ENCODE measurements around the gene KCNE4. TPM values are rescaled to one million over a fixed set of nuclear protein-coding genes. Genes with fewer than 3 reads are reported as not detected.
A peak's percentile ranks its signal among the peaks of the same experiment; 100 is the strongest.

KCNE4 gene
- total RNA-seq, 2 donors from 2014 or later: 9.6 to 13.6 TPM

DNA sequence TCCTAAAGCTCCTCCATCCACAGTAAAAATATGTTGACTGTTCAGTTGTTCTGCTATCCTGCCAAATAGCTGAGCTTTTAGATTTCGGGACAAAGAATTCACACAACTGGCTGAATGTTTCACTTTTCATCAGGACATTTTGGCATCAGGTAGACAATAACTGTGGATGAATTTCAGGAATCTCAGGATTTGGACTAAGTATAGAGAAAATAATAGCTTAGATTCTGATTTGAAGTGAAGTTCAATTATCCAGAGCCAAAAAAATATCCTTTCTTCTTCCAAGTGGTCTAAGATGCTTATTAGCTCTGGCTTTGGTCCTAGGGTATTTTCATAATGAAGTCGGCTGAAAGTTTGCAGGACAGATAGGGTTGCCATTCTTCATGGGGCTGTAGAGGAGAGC is 16.1 kb downstream of the KCNE4 start:
- TF ChIP-seq, protein P1, sequence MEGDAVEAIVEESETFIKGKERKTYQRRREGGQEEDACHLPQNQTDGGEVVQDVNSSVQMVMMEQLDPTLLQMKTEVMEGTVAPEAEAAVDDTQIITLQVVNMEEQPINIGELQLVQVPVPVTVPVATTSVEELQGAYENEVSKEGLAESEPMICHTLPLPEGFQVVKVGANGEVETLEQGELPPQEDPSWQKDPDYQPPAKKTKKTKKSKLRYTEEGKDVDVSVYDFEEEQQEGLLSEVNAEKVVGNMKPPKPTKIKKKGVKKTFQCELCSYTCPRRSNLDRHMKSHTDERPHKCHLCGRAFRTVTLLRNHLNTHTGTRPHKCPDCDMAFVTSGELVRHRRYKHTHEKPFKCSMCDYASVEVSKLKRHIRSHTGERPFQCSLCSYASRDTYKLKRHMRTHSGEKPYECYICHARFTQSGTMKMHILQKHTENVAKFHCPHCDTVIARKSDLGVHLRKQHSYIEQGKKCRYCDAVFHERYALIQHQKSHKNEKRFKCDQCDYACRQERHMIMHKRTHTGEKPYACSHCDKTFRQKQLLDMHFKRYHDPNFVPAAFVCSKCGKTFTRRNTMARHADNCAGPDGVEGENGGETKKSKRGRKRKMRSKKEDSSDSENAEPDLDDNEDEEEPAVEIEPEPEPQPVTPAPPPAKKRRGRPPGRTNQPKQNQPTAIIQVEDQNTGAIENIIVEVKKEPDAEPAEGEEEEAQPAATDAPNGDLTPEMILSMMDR (IDR thresholded peaks at IDR 0.05): no peak
- DNase-seq (ENCODE audit: low spot score) (no peak), ATAC-seq (ENCODE audit: insufficient number of reproducible peaks, low FRiP score, low read depth) (no peak)
- peaks cover 0 to 6% of the 10 kb centered on the region in 2 donors for H3K4me1 ChIP-seq (ENCODE audit: control insufficient read depth in 1 of 2, low read depth in 2 of 2)
- H3K36me3 ChIP-seq: no peaks in the 10 kb centered on the region
- H3K27me3 ChIP-seq (replicated peaks; ENCODE audit: insufficient read depth): no peaks in the 10 kb centered on the region
- no peaks in the 10 kb centered on the region for H3K9me3 ChIP-seq
- H3K4me3 ChIP-seq: no peak overlapping the region
- peak overlapping the region in 1 of 2 donors; percentile 6 for H3K27ac ChIP-seq

DNA sequence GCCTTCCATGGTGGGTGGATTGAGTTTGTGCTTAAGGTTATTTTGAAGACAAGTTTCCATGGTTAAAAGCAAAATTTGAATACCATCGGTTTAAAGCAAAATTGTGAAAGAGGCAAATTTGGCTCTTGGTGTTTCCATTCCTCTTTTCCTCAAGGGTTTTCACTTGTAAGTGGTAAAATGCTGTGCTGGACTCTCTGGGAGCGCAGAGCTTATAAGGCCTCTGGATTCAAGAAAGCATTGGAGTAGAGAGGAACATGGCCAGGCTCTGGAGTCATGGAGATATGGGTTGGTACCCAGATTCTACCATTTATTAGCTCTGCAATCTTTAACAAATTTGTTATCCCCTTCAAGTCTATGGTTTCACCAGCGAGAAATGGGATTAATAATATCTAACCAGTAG is 17.5 kb downstream of the KCNE4 start:
- Histone ChIP-seq H3K4me1 (ENCODE audit: control insufficient read depth in 1 of 2, low read depth in 2 of 2) (peaks cover 0 to 4% of the 10 kb centered on the region in 2 donors), H3K36me3 (no peaks in the 10 kb centered on the region), H3K4me3 (no peak overlapping the region), H3K9me3 (no peaks in the 10 kb centered on the region), H3K27ac (no peak overlapping the region), H3K27me3 (replicated peaks; ENCODE audit: insufficient read depth) (no peaks in the 10 kb centered on the region)
- TF ChIP-seq, protein P1 (IDR thresholded peaks at IDR 0.05): no peak
- no peak for DNase-seq (ENCODE audit: low spot score)
- no peak for ATAC-seq (ENCODE audit: insufficient number of reproducible peaks, low FRiP score, low read depth)

DNA sequence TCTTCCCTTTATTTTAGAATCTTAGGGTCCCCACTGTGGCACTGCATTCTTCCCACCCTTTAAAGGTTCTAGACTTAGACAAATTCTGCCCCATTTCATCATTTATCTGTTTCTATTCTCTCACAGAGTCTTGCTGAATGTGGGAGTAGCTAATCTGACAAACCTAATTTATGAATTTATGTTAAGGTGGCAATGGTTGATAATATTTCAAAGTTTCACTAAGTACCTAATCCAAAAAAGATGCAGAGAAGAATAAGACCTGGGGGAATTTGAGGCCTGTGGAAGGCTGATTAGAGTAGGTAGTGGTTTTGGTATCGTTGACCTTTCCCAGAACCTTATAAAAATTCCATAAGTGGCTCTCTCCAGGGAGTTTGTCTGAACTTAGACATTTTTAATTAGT is 18.0 kb downstream of the KCNE4 start:
- H3K4me1 ChIP-seq (ENCODE audit: control insufficient read depth in 1 of 2, low read depth in 2 of 2): peaks cover 0 to 4% of the 10 kb centered on the region in 2 donors
- ATAC-seq (ENCODE audit: insufficient number of reproducible peaks, low FRiP score, low read depth) (no peak), DNase-seq (ENCODE audit: low spot score) (no peak)
- H3K9me3 ChIP-seq: no peaks in the 10 kb centered on the region
- no peaks in the 10 kb centered on the region for H3K36me3 ChIP-seq
- no peak overlapping the region for H3K27ac ChIP-seq
- no peaks in the 10 kb centered on the region for H3K27me3 ChIP-seq (replicated peaks; ENCODE audit: insufficient read depth)
- no peak overlapping the region for H3K4me3 ChIP-seq
- TF ChIP-seq, protein P1 (IDR thresholded peaks at IDR 0.05): no peak

DNA sequence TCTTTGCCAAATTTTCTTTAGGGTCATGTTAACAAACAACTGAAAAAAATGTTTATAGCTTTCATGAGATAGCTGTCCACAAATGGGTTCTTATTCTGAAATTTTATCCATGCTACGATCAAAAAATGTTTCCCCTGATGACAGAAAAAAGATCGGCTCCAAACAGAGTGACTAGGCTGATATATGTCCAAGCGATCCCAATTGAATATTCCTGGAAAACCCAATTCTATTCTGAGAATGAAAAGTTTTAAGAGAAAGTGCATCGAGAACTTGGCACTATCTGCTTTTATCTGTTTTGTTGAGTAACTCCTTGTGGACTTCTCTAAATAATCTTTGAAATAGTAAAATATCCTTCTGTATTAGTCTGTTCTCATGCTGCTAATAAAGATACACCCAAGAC is 19.1 kb downstream of the KCNE4 start:
- TF ChIP-seq, protein P1 (IDR thresholded peaks at IDR 0.05): no peak
- no peak for ATAC-seq (ENCODE audit: insufficient number of reproducible peaks, low FRiP score, low read depth)

DNA sequence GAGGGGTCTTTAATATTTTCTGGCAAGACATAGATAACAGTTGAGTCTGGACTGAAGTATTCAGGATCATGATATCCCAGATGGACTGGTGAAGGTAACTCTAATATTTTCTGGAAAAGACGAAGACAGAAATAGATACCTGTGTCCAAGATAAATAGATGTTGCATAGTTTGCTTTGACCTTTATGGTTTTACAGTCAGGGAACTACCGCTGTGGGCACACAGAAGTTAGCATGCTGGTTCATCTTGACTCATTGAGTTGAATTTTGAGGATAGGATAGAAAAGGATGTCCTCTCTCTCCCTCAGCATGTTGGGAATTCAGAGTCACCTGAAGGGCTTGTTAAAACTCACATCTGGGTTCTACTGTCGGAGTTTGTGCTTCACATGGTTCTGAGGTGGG is 20.8 kb downstream of the KCNE4 start:
- Histone ChIP-seq H3K27ac (no peak overlapping the region), H3K4me3 (no peak overlapping the region), H3K9me3 (no peaks in the 10 kb centered on the region), H3K4me1 (ENCODE audit: control insufficient read depth in 1 of 2, low read depth in 2 of 2) (peaks cover 0 to 4% of the 10 kb centered on the region in 2 donors), H3K27me3 (replicated peaks; ENCODE audit: insufficient read depth) (no peaks in the 10 kb centered on the region), H3K36me3 (no peaks in the 10 kb centered on the region)
- no peak for ATAC-seq (ENCODE audit: insufficient number of reproducible peaks, low FRiP score, low read depth)
- no peak for DNase-seq (ENCODE audit: low spot score)
- TF ChIP-seq, protein P1 (IDR thresholded peaks at IDR 0.05): no peak

More for the DNA sequence above, 19.1 kb downstream of the KCNE4 start:
- Histone ChIP-seq H3K27me3 (replicated peaks; ENCODE audit: insufficient read depth) (no peaks in the 10 kb centered on the region), H3K4me1 (ENCODE audit: control insufficient read depth in 1 of 2, low read depth in 2 of 2) (peaks cover 0 to 4% of the 10 kb centered on the region in 2 donors), H3K27ac (no peak overlapping the region), H3K36me3 (no peaks in the 10 kb centered on the region), H3K9me3 (no peaks in the 10 kb centered on the region), H3K4me3 (no peak overlapping the region)
- no peak for DNase-seq (ENCODE audit: low spot score)

All from thoracic aorta (tissue), 2 donors.